ENCODE data around the gene ZNF575.
A peak's percentile ranks its signal among the peaks of the same experiment; 100 is the strongest.

Gene ZNF575

DNA sequence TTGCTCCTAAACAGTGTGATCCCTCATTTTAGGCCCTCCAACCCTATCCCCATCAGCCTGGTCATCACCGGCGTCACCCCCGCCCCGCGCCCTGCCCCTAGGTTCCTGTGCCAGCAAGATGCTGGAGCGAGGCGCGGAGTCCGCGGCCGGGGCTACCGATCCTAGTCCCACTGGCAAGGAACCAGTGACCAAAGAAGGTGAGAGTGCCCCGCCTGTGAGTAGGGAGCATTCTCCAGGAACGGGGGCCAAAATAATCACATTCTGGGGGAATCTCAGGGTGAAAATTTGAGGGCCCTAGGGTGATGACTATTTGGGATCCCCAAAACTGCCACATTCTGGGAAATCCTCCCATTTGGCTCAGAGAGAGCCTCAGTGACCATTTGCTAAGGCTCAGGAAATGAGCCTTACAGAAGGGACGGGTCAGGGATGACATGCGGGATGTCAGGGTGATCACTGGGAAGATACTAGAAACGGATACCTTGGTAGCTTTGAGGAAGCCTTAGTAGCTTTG is 1.4 kb downstream of the ZNF575 start:
- no peaks in the 10 kb centered on the region for H3K27me3 ChIP-seq (ENCODE audit: insufficient read depth, low read length, poor library complexity, severe bottlenecking)
- H4K20me1 ChIP-seq (ENCODE audit: insufficient read depth, low read length, poor library complexity, severe bottlenecking), result no peaks in the 10 kb centered on the region
- no peak overlapping the region for H2AFZ ChIP-seq (ENCODE audit: low read length)
- peak overlapping the region; percentile 75 for H3K4me3 ChIP-seq (ENCODE audit: low read length, poor library complexity, severe bottlenecking)
- peaks cover 5% of the 10 kb centered on the region; the same call in 1 of the 2 replicates for H3F3A ChIP-seq (ENCODE audit: low read depth)
- H3K9ac ChIP-seq (ENCODE audit: low read depth, low read length, poor library complexity, severe bottlenecking), result no peak overlapping the region
- H3K36me3 ChIP-seq (ENCODE audit: insufficient read depth, low read length), result peaks cover 16% of the 10 kb centered on the region; the same call in 1 of the 2 replicates
- no peaks in the 10 kb centered on the region for H3K79me2 ChIP-seq (ENCODE audit: insufficient read depth, low read length)
- H3K9me2 ChIP-seq (replicated peaks; ENCODE audit: low read depth, low read length), result no peaks in the 10 kb centered on the region
- H3K9me3 ChIP-seq (ENCODE audit: insufficient read depth, low read depth, low read length), result no peaks in the 10 kb centered on the region
- H3K4me2 ChIP-seq (ENCODE audit: low read depth, low read length, poor library complexity, severe bottlenecking), result peak overlapping the region; percentile 81
- H3K4me1 ChIP-seq (ENCODE audit: insufficient read depth, low read length, poor library complexity, severe bottlenecking), result peaks cover 4% of the 10 kb centered on the region
- TF ChIP-seq, protein P1, sequence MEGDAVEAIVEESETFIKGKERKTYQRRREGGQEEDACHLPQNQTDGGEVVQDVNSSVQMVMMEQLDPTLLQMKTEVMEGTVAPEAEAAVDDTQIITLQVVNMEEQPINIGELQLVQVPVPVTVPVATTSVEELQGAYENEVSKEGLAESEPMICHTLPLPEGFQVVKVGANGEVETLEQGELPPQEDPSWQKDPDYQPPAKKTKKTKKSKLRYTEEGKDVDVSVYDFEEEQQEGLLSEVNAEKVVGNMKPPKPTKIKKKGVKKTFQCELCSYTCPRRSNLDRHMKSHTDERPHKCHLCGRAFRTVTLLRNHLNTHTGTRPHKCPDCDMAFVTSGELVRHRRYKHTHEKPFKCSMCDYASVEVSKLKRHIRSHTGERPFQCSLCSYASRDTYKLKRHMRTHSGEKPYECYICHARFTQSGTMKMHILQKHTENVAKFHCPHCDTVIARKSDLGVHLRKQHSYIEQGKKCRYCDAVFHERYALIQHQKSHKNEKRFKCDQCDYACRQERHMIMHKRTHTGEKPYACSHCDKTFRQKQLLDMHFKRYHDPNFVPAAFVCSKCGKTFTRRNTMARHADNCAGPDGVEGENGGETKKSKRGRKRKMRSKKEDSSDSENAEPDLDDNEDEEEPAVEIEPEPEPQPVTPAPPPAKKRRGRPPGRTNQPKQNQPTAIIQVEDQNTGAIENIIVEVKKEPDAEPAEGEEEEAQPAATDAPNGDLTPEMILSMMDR (conservative IDR thresholded peaks at IDR 0.05; ENCODE audit: low read length), result no peak
- TF ChIP-seq EZH2phosphoT487 (IDR thresholded peaks at IDR 0.05; ENCODE audit: borderline replicate concordance), result no peak

DNA sequence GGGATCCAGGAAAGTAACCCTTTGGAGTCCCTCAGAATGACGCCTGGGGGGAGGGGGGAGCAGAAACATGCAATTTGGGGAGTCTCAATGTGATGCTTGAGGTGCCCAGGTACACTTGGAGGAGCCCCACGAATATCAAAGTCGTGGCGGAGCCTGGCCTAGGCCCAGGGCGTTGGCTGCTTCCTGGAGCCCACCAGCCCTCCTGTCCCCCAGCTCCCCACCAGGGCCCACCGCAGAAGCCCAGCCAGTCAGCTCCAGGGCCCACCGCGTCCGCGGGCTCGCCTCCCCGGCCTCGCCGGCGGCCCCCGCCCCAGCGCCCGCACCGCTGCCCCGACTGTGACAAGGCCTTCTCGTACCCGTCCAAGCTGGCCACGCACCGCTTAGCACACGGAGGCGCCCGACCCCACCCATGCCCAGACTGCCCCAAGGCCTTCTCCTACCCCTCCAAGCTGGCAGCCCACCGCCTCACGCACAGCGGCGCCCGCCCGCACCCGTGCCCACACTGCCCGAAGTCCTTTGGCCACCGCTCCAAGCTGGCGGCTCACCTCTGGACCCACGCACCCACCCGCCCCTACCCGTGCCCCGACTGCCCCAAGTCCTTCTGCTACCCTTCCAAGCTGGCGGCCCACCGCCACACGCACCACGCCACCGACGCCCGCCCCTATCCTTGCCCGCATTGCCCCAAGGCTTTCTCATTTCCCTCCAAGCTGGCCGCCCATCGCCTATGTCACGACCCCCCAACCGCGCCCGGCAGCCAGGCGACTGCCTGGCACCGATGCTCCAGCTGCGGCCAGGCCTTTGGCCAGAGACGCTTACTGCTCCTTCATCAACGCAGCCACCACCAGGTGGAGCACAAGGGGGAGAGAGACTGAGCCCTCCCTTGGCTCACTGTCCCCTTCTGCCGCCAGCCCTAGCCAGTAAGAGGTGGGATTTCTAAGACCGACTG is 2.1 kb downstream of the ZNF575 start:
- no peak overlapping the region for H2AFZ ChIP-seq (ENCODE audit: low read length)
- H3K4me2 ChIP-seq (ENCODE audit: low read depth, low read length, poor library complexity, severe bottlenecking), result no peak overlapping the region
- H3K36me3 ChIP-seq (ENCODE audit: insufficient read depth, low read length), result peaks cover 21% of the 10 kb centered on the region; the same call in 1 of the 2 replicates
- H3K4me1 ChIP-seq (ENCODE audit: insufficient read depth, low read length, poor library complexity, severe bottlenecking), result peaks cover 4% of the 10 kb centered on the region
- H3K4me3 ChIP-seq (ENCODE audit: low read length, poor library complexity, severe bottlenecking), result no peak overlapping the region
- peaks cover 5% of the 10 kb centered on the region; the same call in 1 of the 2 replicates for H3F3A ChIP-seq (ENCODE audit: low read depth)
- no peaks in the 10 kb centered on the region for H3K9me3 ChIP-seq (ENCODE audit: insufficient read depth, low read depth, low read length)
- H4K20me1 ChIP-seq (ENCODE audit: insufficient read depth, low read length, poor library complexity, severe bottlenecking), result no peaks in the 10 kb centered on the region
- no peak for TF ChIP-seq EZH2phosphoT487 (IDR thresholded peaks at IDR 0.05; ENCODE audit: borderline replicate concordance)
- TF ChIP-seq, protein P1 (conservative IDR thresholded peaks at IDR 0.05; ENCODE audit: low read length), result peak; percentile 54
- H3K9ac ChIP-seq (ENCODE audit: low read depth, low read length, poor library complexity, severe bottlenecking), result no peak overlapping the region
- no peaks in the 10 kb centered on the region for H3K27me3 ChIP-seq (ENCODE audit: insufficient read depth, low read length, poor library complexity, severe bottlenecking)
- no peaks in the 10 kb centered on the region for H3K79me2 ChIP-seq (ENCODE audit: insufficient read depth, low read length)
- H3K9me2 ChIP-seq (replicated peaks; ENCODE audit: low read depth, low read length), result no peaks in the 10 kb centered on the region

DNA sequence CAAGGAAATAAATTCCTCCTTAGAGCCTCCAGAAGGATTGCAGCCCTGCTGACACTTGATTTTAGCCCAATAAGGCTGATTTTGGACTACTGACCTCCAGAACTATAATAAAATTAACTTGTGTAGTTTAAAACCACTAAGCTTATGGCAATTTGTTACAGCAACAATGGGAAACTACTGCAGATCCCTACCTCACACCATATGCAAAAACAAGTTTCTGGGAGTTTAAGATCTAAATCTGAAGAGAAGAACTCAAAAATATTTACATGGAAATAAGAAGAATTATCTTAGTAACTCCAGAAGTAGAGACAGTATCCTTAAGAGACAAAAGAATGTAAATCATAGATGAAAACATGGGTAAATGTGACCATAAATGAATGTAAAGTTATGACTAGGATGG is 5.9 kb downstream of the ZNF575 start:
- no peak overlapping the region for H3K4me2 ChIP-seq (ENCODE audit: low read depth, low read length, poor library complexity, severe bottlenecking)
- H2AFZ ChIP-seq (ENCODE audit: low read length), result no peak overlapping the region
- no peaks in the 10 kb centered on the region for H4K20me1 ChIP-seq (ENCODE audit: insufficient read depth, low read length, poor library complexity, severe bottlenecking)
- no peaks in the 10 kb centered on the region for H3K79me2 ChIP-seq (ENCODE audit: insufficient read depth, low read length)
- H3K36me3 ChIP-seq (ENCODE audit: insufficient read depth, low read length), result peaks cover 44% of the 10 kb centered on the region; the same call in 1 of the 2 replicates
- H3K27me3 ChIP-seq (ENCODE audit: insufficient read depth, low read length, poor library complexity, severe bottlenecking), result no peaks in the 10 kb centered on the region
- H3K4me1 ChIP-seq (ENCODE audit: insufficient read depth, low read length, poor library complexity, severe bottlenecking), result no peaks in the 10 kb centered on the region
- TF ChIP-seq, protein P1 (conservative IDR thresholded peaks at IDR 0.05; ENCODE audit: low read length), result no peak
- TF ChIP-seq EZH2phosphoT487 (IDR thresholded peaks at IDR 0.05; ENCODE audit: borderline replicate concordance), result no peak
- H3K9me2 ChIP-seq (replicated peaks; ENCODE audit: low read depth, low read length), result no peaks in the 10 kb centered on the region
- H3K4me3 ChIP-seq (ENCODE audit: low read length, poor library complexity, severe bottlenecking), result no peak overlapping the region
- no peaks in the 10 kb centered on the region for H3K9me3 ChIP-seq (ENCODE audit: insufficient read depth, low read depth, low read length)
- H3F3A ChIP-seq (ENCODE audit: low read depth), result peaks cover 5% of the 10 kb centered on the region; the same call in 1 of the 2 replicates
- H3K9ac ChIP-seq (ENCODE audit: low read depth, low read length, poor library complexity, severe bottlenecking), result no peak overlapping the region
